Neuronal stem cell (in vitro differentiated cells): ENCODE results near the gene MYO15A.

Source experiments
- DNase-seq: peaks from one replicate; pipeline ENCODE4 v3.0.0-alpha.2; 2013; ENCODE audit warnings: low spot score
- H2AFZ ChIP-seq: one replicate; pipeline ENCODE4 v1.6.1; 2013; ENCODE audit warnings: mild to moderate bottlenecking, low read length, inconsistent platforms
- H2AK5ac ChIP-seq: 2 replicates; pipeline ENCODE4 v1.6.1; 2013; ENCODE audit warnings: low read depth, mild to moderate bottlenecking, inconsistent platforms, low read length, moderate library complexity, mixed read lengths
- H2BK120ac ChIP-seq: 2 replicates; pipeline ENCODE4 v1.6.1; 2013; ENCODE audit warnings: low read depth, mild to moderate bottlenecking, inconsistent platforms, low read length, moderate library complexity, mixed read lengths
- H2BK12ac ChIP-seq: one replicate; pipeline ENCODE4 v1.6.1; 2013; ENCODE audit warnings: low read length, inconsistent platforms
- H2BK15ac ChIP-seq: 2 replicates; pipeline ENCODE4 v1.6.1; 2013; ENCODE audit warnings: mild to moderate bottlenecking, low read length, inconsistent platforms, mixed read lengths
- H2BK5ac ChIP-seq: one replicate; pipeline ENCODE4 v1.6.1; 2013; ENCODE audit warnings: inconsistent platforms, mild to moderate bottlenecking, low read length, moderate library complexity
- H3K14ac ChIP-seq: one replicate; pipeline ENCODE4 v1.6.1; 2013; ENCODE audit warnings: low read length, inconsistent platforms
- H3K18ac ChIP-seq: 2 replicates; pipeline ENCODE4 v1.6.1; 2013; ENCODE audit warnings: low read length, inconsistent platforms
- H3K23ac ChIP-seq: 2 replicates; pipeline ENCODE4 v1.6.1; 2013; ENCODE audit warnings: low read depth, mild to moderate bottlenecking, mixed read lengths, low read length, inconsistent platforms; ENCODE audit not compliant: poor library complexity
- H3K27ac ChIP-seq: replicated peaks from 3 replicates; pipeline ENCODE4 v1.5.1; 2013; ENCODE audit warnings: low read length, inconsistent platforms
- H3K27me3 ChIP-seq, 3 experiments: 2 replicates each; pipeline ENCODE4 v1.6.1; 2013; ENCODE audit warnings: low read length in 3 of 3, mild to moderate bottlenecking in 2 of 3, inconsistent platforms in 1 of 3, low read depth in 1 of 3, mixed read lengths in 1 of 3, moderate library complexity in 1 of 3; ENCODE audit not compliant: control insufficient read depth in 3 of 3, insufficient read depth in 3 of 3
- H3K36me3 ChIP-seq, 2 donors: replicated peaks in 1 of 2; 2 replicates each; pipeline ENCODE4 v1.6.1; 2013; ENCODE audit warnings: low read length in 2 of 2; ENCODE audit not compliant: control insufficient read depth in 2 of 2, insufficient read depth in 2 of 2
- H3K4ac ChIP-seq: 2 replicates; pipeline ENCODE4 v1.6.1; 2013; ENCODE audit warnings: inconsistent platforms, mild to moderate bottlenecking, low read length, moderate library complexity
- H3K4me1 ChIP-seq, 2 donors: 1 replicate in 1 of 2; 2 replicates in 1 of 2; pipeline ENCODE4 v1.6.1; 2013; ENCODE audit warnings: low read length in 2 of 2, low read depth in 1 of 2; ENCODE audit not compliant: control insufficient read depth in 2 of 2, insufficient read depth in 1 of 2
- H3K4me2 ChIP-seq: one replicate; pipeline ENCODE4 v1.6.1; 2013; ENCODE audit warnings: mild to moderate bottlenecking, low read length, inconsistent platforms; ENCODE audit not compliant: insufficient read depth, poor library complexity, severe bottlenecking
- H3K4me3 ChIP-seq, 2 donors: 2 replicates each; pipeline ENCODE4 v1.5.1; 2013; ENCODE audit warnings: low read length in 2 of 2, mild to moderate bottlenecking in 2 of 2, inconsistent platforms in 1 of 2, moderate library complexity in 1 of 2
- H3K79me1 ChIP-seq: one replicate; pipeline ENCODE4 v1.6.1; 2013; ENCODE audit warnings: low read depth, mild to moderate bottlenecking, inconsistent platforms, low read length, moderate library complexity
- H3K9ac ChIP-seq: one replicate; pipeline ENCODE4 v1.6.1; 2013; ENCODE audit warnings: mild to moderate bottlenecking, low read depth, low read length, inconsistent platforms; ENCODE audit not compliant: poor library complexity
- H3K9me3 ChIP-seq, 2 donors: replicated peaks in 1 of 2; 2 replicates each; pipeline versions ENCODE3 to v1.6.1; 2013; ENCODE audit warnings: low read length in 2 of 2, mild to moderate bottlenecking in 2 of 2, inconsistent platforms in 1 of 2, low read depth in 1 of 2, mixed read lengths in 1 of 2, moderate library complexity in 1 of 2; ENCODE audit not compliant: control insufficient read depth in 2 of 2, insufficient read depth in 1 of 2
- H4K8ac ChIP-seq: one replicate; pipeline ENCODE4 v1.6.1; 2013; ENCODE audit warnings: low read depth, mild to moderate bottlenecking, inconsistent platforms, low read length, moderate library complexity
- H4K91ac ChIP-seq: one replicate; pipeline ENCODE4 v1.6.1; 2013; ENCODE audit warnings: low read length, low read depth, mild to moderate bottlenecking, inconsistent platforms; ENCODE audit not compliant: poor library complexity
- WGBS, 2 donors: extraction: QIAGEN DNeasy Blood & Tissue Kit; methylation state at CpG; one replicate each; pipeline ENCODE4 v1.1.7; 2013; ENCODE audit warnings: missing lambda C conversion rate in 2 of 2, mixed read lengths in 1 of 2; ENCODE audit not compliant: insufficient read length in 2 of 2, insufficient replicate concordance in 1 of 2; ENCODE audit errors: extremely low coverage in 2 of 2; 5-methylcytosine and 5-hydroxymethylcytosine counted together

The MYO15A gene

DNA sequence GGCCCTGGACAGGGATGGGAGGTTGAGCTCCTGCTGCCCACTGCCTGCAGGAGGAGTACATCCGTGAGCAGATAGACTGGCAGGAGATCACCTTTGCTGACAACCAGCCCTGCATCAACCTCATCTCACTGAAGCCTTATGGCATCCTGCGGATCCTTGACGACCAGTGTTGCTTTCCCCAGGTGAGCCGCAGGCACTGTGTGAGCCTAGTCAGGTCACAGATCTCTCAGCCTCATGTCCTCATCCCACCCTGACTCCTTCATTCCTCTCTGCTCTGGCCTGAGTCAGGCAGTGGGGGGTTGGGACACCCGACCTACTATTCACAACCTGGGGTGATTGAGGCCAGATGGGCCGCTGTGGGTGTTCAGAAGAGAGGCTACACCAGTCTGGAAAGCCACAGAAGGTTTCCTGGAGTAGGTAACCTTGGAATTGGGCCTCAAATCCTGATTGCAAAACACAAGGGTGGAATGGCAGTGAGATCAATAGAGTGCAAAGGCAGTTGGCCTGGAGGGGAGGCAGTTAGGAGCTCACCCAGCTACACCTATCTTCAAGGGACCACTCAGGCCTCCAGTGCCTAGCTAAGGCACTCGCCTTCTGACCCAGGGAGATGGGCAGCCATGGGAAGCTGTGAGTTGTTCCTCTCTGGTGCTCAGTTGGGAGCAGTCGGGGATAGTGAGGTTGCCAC is 29.7 kb downstream of the MYO15A start:
- Histone ChIP-seq H3K14ac (no peak overlapping the region), H2AK5ac (no peak overlapping the region), H3K27ac (no peak overlapping the region), H3K36me3 (no peaks in the 10 kb centered on the region), H3K4ac (no peak overlapping the region), H3K18ac (no peak overlapping the region), H4K91ac (peak overlapping the region; percentile 34), H3K4me3 (peak overlapping the region in 1 of 2 donors; percentile 2), H3K79me1 (no peaks in the 10 kb centered on the region), H3K9ac (no peak overlapping the region), H2BK120ac (no peak overlapping the region), H2AFZ (no peak overlapping the region), H3K23ac (no peak overlapping the region), H4K8ac (no peak overlapping the region), H3K4me2 (no peak overlapping the region), H2BK12ac (no peak overlapping the region), H3K4me1 (peaks cover 0 to under 1% of the 10 kb centered on the region in 2 donors), H3K27me3 (peaks cover 0 to 13% (median 0%) of the 10 kb centered on the region in 3 experiments), H2BK15ac (no peak overlapping the region), H3K9me3 (no peaks in the 10 kb centered on the region), H2BK5ac (no peak overlapping the region)
- WGBS, 2 donors, result no CpG with 5 or more reads among the region's 8 CpGs
- DNase-seq, result no peak

DNA sequence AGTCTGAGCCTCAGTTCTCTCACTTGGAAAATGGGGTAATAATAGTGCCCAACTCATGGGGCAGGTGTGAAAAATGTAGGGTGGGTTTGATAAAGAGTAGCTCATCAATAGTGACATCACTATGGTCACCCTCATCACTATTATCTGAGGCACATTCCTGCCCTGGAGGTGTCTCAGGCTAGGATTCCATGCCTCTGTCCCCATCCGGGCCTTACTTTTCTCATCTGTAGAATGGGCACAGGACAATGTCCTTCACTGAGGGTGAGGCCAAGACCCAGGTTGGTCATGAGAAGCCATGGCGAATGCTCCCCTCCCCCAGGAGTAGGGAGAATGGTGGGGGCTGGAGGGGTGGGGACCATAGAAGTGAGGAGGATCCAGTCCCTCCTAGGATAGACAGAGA is 30.5 kb downstream of the MYO15A start:
- Histone ChIP-seq H2BK120ac (no peak overlapping the region), H3K4me3 (no peak overlapping the region), H2BK15ac (no peak overlapping the region), H2AK5ac (no peak overlapping the region), H3K36me3 (no peaks in the 10 kb centered on the region), H3K79me1 (no peaks in the 10 kb centered on the region), H3K4ac (no peak overlapping the region), H4K91ac (no peak overlapping the region), H3K14ac (no peak overlapping the region), H3K27me3 (peaks cover 0 to 10% (median 0%) of the 10 kb centered on the region in 3 experiments), H3K4me2 (no peak overlapping the region), H2BK5ac (no peak overlapping the region), H3K23ac (peak overlapping the region; percentile 5), H2AFZ (no peak overlapping the region), H3K9me3 (no peaks in the 10 kb centered on the region), H3K9ac (no peak overlapping the region), H3K18ac (no peak overlapping the region), H2BK12ac (no peak overlapping the region), H3K4me1 (peaks cover 0 to 2% of the 10 kb centered on the region in 2 donors), H4K8ac (no peak overlapping the region), H3K27ac (no peak overlapping the region)
- no peak for DNase-seq
- WGBS, 2 donors, result no CpG with 5 or more reads among the region's 2 CpGs

DNA sequence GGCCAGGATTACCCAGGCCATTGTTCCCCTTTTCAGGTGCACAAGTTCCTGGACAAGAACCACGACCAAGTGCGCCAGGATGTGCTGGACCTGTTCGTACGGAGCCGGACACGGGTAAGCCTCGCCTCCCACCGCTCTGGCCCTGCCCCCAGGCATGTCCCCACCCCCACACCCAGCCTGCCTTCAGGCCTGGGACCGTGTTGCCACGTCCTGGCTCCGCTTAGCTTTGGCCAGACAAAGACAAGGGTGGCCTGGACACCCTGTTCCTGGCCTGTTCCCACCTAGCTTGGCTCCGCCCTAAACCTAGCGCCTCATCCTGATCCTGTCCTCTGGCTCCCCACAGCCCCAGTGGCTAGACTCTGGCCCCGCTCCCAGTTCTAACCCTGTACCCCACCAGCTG is 30.9 kb downstream of the MYO15A start:
- no peaks in the 10 kb centered on the region for H3K36me3 ChIP-seq
- peaks cover 0 to 10% (median 0%) of the 10 kb centered on the region in 3 experiments for H3K27me3 ChIP-seq
- H3K4me2 ChIP-seq, result no peak overlapping the region
- H3K18ac ChIP-seq, result peak overlapping the region; percentile 11
- WGBS, 2 donors, result no CpG with 5 or more reads among the region's 14 CpGs
- H3K23ac ChIP-seq, result peak overlapping the region; percentile 5
- H3K4me3 ChIP-seq, result no peak overlapping the region
- no peak overlapping the region for H2AK5ac ChIP-seq
- no peak overlapping the region for H2BK5ac ChIP-seq
- H2BK15ac ChIP-seq, result no peak overlapping the region
- no peak overlapping the region for H3K14ac ChIP-seq
- no peak overlapping the region for H3K27ac ChIP-seq
- peak overlapping the region; percentile 30 for H2BK12ac ChIP-seq
- peaks cover 0 to 2% of the 10 kb centered on the region in 2 donors for H3K4me1 ChIP-seq
- no peak overlapping the region for H2BK120ac ChIP-seq
- no peak for DNase-seq
- no peak overlapping the region for H4K8ac ChIP-seq
- H3K9me3 ChIP-seq, result no peaks in the 10 kb centered on the region
- no peak overlapping the region for H4K91ac ChIP-seq
- no peak overlapping the region for H3K9ac ChIP-seq
- H2AFZ ChIP-seq, result no peak overlapping the region
- no peaks in the 10 kb centered on the region for H3K79me1 ChIP-seq
- no peak overlapping the region for H3K4ac ChIP-seq

DNA sequence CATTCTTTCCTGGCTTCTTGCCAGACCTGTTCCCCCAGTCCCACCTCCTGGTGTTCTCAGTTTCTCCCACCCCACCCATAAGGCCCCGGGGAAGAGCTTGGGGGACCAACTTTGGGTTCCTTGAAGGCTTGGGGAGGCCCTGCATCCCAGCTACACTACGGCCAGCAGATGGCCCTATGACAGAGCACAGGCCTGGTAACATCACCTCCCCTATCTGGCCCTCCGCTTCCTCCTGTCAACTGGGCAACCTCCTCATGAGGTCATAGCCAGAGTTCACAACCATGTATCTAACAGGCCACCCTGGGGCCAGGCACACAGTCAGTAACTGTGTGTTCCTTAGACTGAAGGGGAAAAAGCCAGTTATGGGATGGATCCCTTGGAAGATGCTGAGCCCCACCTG is 31.4 kb downstream of the MYO15A start:
- Histone ChIP-seq H4K8ac (no peak overlapping the region), H3K14ac (no peak overlapping the region), H2BK15ac (no peak overlapping the region), H3K4me1 (peaks cover 0 to 2% of the 10 kb centered on the region in 2 donors), H3K4me3 (no peak overlapping the region), H3K4me2 (no peak overlapping the region), H4K91ac (no peak overlapping the region), H3K18ac (peak overlapping the region; percentile 11), H3K9me3 (no peaks in the 10 kb centered on the region), H2BK5ac (no peak overlapping the region), H2BK12ac (no peak overlapping the region), H3K36me3 (no peaks in the 10 kb centered on the region), H2AK5ac (peak overlapping the region; percentile 10), H3K27me3 (peaks cover 0 to 10% (median 0%) of the 10 kb centered on the region in 3 experiments), H3K79me1 (no peaks in the 10 kb centered on the region), H3K23ac (no peak overlapping the region), H3K4ac (no peak overlapping the region), H2BK120ac (no peak overlapping the region), H2AFZ (no peak overlapping the region), H3K27ac (no peak overlapping the region), H3K9ac (no peak overlapping the region)
- no CpG with 5 or more reads among the region's 3 CpGs for WGBS, 2 donors
- DNase-seq, result no peak
